ENCODE measurements around the gene FNDC3B. TPM values are rescaled to one million over a fixed set of nuclear protein-coding genes. Genes with fewer than 3 reads are reported as not detected.

Gene FNDC3B
- total and polyA plus RNA-seq, 9 of the 15 experiments (the other 6 are each of a cell fraction or from before 2014, with no cell fraction given) = 7.0 to 35.8 (median 16.2) TPM

GRCh38 chr3:172307141-172307560, 267.8 kb downstream of the FNDC3B start (continued):
- TF ChIP-seq BCLAF1 (IDR thresholded peaks at IDR 0.05; ENCODE audit: borderline replicate concordance in 1 of 2, control insufficient read depth in 1 of 2, low read depth in 2 of 2, low read length in 1 of 2) (no peak), ZC3H11A (IDR thresholded peaks at IDR 0.05; ENCODE audit: low read depth, low read length) (no peak), ETV6 (IDR thresholded peaks at IDR 0.05; ENCODE audit: borderline replicate concordance in 1 of 2, low read depth in 2 of 2, low read length in 1 of 2) (no peak), ETV6 (CRISPR knock-in tag; IDR thresholded peaks at IDR 0.05; ENCODE audit: borderline replicate concordance) (no peak), E2F4 (CRISPR knock-in tag; IDR thresholded peaks at IDR 0.05; ENCODE audit: low read depth) (no peak), PCBP2 (IDR thresholded peaks at IDR 0.05; ENCODE audit: low read depth, low read length, poor library complexity, severe bottlenecking) (no peak), NR1H2 (CRISPR knock-in tag; IDR thresholded peaks at IDR 0.05) (no peak), SIRT6 (IDR thresholded peaks at IDR 0.05; ENCODE audit: low read depth, low read length) (no peak), MAZ (CRISPR knock-in tag; conservative IDR thresholded peaks at IDR 0.05 in 1 of 2, IDR thresholded peaks at IDR 0.05 in 1 of 2) (no peak), RERE (CRISPR knock-in tag; IDR thresholded peaks at IDR 0.05; ENCODE audit: borderline replicate concordance) (no peak), ZNF324 (CRISPR knock-in tag; IDR thresholded peaks at IDR 0.05) (no peak), ELK1 (CRISPR knock-in tag; IDR thresholded peaks at IDR 0.05) (no peak), E4F1 (CRISPR knock-in tag; IDR thresholded peaks at IDR 0.05; ENCODE audit: borderline replicate concordance) (no peak)
